ENCODE measurements around the gene OR6C4.
"Not testable (repeated sequence)": the region's sequence is repeated elsewhere in the genome, so short reads cannot be mapped to it uniquely, and the experiment has no call there.

OR6C4 gene
- 0 to 0.08 (median 0) reads per million in 18 experiments for total RNA-seq

DNA sequence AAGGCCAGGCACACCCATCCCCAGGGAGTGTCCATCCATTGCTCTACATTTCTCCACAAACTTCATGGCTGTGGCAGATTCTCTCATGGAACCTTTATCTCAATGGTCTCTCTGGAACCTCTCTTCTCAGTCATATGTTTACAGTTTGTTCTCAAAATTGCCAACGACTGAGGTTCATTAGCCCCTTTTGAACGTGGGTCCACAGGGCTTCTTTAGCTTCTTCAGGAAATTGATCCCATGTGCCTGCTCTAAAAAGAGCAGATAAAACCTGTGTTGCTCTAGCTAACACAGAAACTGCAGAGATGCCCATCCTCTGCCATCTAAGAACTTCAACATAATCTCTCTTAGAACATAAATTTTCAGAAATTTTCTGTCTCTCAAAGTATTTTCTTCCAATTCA, at the start of gene OR6C4:
TSS of gene OR6C4 (plus strand) at position 301 of the 400 bp plus-strand sequence. CDS start 1,625 bp downstream, outside the sequence.
- DNase-seq: no peak

DNA sequence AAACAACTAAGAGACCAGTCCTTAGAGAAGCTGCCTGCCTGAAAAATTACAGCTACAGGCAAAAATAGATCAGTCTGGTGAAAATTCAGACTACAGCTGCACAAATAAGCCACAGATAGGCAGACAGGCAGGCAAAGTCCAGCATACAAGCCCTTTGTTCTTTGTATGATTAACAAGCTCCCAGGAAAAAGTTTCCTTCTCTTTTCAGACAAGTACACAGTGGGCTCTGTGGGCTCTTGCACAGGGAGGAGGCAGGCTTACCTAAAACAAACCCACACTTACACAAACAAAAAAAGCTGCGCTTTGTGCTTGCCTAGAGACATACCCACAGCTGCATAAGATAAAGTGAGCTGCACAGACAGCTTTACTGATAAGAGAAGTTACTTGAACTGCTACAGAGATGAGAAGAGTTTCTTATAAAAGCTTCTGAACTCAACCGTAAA, 49.6 kb upstream of the OR6C4 start:
- no peak for DNase-seq

DNA sequence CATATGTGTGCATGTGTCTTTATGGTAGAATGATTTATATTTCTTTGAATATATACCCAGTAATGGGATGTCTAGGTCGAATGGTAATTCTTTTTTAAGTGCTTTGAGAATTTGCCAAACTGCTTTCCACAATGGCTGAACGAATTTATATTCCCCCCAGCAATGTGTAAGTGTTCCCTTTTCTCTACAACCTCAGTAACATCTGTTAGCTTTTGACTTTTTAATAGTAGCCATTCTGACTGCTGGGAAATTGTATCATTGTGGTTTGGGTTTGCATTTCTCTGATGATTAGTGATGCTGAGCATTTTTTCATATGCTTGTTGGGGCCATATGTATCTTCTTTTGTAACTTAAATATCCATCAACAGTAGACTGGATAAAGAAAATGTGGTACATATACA, 47.8 kb upstream of the OR6C4 start:
- DNase-seq: no peak

DNA sequence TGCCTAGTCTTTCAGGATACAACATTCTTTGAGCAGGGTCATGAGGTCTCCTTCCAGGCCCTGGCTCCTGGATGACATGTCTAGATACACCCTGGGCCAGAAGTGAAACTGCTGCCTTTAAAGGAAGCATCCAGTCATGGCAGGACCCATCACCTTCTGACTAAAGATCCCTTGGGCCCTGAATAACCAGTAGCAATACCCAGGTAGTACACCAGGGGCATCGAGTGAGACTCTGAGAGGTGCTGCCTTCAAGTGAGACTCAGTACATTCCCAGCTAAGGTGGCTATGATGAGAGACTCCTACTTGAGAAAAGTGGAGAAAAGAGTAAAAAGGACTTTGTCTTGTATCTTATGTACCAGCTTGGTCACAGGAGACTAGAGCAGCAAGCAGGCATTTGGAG, 33.7 kb upstream of the OR6C4 start:
- DNase-seq: no peak

DNA sequence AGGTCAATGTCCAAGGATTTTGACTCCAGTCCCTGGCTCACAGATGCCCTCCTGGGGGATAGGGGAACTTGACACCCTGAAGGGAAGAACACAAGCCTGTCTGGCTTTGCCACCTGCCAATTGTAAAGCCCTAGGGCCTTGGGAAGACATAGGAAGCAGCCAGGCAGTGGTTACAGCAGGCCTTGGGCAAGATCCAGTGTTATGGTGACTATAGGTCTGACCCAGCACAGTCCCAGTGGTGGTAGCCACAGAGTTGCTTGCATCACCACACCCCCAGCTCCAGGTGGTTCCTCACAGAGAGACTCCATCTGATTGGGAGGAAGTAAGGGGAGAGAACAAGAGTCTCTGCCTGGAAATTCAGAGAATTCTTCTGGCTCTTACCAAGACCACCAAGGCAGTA, 33.0 kb upstream of the OR6C4 start:
- no peak for DNase-seq

DNA sequence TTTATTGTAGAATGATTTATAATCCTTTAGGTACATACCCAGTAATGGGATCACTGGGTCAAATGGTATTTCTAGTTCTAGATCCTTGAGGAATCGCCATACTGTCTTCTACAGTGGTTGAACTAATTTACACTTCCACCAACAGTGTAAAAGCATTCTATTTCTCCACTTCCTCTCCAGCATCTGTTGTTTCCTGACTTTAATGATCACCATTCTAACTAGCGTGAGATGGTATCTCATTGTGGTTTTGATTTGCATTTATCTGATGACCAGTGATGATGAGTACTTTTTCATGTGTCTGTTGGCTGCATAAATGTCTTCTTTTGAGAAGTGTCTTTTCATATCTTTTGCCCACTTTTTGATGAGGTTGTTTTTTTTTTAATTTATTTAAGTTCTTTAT, 1.2 kb upstream of the OR6C4 start:
- not testable (repeated sequence) for DNase-seq

DNA sequence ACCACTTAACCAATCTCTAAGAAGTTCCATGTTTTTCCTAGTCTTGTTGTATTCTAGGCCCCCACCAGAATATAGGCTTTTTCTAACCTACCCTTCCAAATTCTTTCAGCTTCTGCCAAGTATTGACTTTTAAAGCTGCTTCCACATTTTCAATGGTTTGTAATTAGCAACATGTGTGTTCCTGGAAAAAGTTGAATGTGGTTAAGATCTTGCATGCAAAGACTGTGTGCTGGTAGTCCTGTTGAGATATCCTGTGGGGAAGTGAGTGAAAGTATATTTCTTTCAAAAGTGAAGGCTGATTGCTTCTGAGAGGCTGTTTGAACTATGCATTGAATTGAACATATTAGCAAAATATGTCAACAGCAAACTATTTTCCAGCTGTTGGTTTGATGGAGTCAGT, 646 bp upstream of the OR6C4 start:
- no peak for DNase-seq

DNA sequence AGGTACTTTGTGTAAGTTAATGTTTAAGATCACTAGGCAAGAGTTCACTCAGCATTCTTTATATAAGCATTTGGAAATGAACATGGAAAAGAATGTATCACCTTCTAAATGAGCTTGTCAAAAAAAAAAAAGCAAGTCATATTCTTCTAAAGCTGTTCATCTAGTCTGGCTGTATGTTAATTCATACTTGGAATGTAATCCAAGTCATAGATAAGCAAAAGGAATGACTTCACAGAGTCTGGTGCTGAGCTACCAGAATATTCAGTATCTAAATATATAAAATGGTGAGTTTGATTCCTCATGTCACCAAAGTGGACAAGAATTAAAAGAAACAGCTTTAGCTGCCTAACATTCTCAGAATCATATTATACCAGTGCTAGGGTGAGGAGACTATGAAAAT, 4.9 kb downstream of the OR6C4 start:
- DNase-seq: no peak

DNA sequence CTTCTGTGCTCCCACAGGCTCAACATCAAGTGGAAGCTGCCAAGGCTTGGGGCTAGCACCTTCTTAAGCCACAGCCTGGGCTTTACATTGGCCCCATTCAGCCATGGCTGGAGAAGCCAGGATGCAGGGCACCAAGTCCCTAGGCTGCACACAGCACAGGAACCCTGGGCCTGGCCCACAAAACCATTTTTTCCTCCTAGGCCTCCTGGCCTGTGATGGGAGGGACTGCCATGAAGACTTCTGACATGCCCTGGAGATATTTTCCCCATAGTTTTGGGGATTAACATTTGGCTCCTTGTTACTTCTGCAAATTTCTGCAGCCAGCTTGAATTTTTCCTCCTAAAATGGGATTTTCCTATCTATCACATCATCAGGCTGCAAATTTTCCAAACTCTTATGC, 20.7 kb downstream of the OR6C4 start:
- not testable (repeated sequence) for DNase-seq

DNA sequence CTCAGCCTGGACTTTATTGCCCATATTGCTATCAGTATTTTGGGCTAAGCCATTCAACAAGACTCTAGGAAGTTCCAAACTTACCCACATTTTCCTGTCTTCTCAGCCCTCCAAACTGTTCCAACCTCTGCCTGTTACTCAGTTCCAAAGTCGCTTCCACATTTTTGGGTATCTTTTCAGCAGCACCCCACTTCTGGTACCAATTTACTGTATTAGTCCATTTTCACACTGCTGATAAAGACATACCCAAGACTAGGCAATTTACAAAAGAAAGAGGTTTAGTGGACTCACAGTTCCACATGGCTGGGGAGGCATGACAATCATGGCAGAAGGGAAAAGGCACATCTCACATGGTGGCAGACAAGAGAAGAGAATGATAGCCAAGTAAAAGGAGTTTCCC, 21.3 kb downstream of the OR6C4 start:
- not testable (repeated sequence) for DNase-seq

DNA sequence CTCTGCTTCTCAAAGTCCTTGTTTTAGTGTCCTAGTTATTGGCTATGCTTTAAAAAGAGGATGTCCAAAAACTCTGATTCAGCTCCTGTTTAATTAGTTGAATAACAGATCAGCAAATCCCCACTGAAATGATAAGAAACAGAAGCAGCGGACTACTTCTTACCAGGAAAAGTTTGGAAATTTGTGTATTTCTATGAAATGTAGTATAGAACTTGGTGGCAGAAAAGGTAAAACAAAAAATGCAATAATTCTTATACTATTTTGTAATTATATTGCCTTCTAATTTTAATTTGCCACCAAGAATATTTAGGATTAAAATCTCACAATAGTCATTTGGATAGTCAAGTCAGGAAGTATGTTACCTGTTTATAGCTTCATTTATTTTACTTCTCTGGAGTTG, 22.8 kb downstream of the OR6C4 start, which contains the start of gene OR2AP1:
TSS of gene OR2AP1 (plus strand) at position 301 of the 400 bp plus-strand sequence. CDS start 1,947 bp downstream, outside the sequence.
- DNase-seq: no peak

DNA sequence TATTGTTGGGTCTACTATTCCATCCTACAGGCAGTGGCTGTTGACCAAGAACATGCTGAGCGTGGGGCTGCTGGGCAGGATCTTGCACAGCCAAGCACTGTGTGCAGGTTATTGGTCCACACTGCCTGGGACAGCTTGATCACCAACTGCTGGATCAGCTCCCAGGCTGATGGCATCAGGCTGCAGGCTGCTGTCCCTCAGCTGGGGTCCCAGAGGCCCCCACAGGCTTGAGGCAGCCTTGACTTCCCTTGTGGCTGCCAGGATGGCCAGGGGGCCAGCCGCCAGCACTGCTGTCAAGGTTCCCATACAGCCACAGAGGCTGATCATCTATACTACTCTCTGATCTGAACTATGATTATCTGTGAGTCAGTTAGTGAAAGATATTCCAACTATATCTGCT, 32.7 kb downstream of the OR6C4 start:
- DNase-seq: no peak

DNA sequence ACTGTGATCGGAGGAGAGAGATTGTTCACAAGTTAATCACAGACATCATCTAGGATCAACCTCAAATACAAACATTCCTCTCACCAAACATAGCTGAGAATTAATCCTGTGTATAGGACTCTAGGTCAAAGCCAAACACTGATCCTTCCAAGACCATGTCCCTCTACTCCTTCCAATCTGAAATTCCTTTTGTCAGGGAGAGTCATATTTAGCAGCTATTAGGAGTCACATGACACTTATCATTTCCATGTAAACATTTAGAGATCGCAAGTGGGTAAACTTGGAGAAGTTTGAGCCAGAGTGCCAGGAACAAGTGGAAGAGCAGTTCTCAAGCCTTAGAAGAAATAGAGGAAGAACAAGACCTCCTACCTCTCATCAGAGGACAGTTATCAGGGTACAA, 36.4 kb downstream of the OR6C4 start:
- no peak for DNase-seq

DNA sequence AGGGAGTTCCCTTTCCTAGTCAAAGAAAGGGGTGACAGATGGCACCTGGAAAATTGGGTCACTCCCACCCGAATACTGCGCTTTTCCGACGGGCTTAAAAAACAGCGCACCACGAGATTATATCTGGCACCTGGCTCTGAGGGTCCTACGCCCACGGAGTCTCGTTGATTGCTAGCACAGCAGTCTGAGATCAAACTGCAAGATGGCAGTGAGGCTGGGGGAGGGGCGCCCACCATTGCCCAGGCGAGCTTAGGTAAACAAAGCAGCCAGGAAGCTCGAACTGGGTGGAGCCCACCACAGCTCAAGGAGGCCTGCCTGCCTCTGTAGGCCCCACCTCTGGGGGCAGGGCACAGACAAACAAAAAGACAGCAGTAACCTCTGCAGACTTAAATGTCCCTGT, 40.8 kb downstream of the OR6C4 start:
- not testable (repeated sequence) for DNase-seq

Data from inflammatory macrophage (primary cell).